Testis (tissue), 2 donors: ENCODE data around the gene IL1RAP.

Source experiments
- POLR2A ChIP-seq: fragments of 450-650 bp; IDR thresholded peaks from one replicate; pipeline ENCODE4 v1.6.1; 2017; ENCODE audit warnings: antibody characterized with exemption, mild to moderate bottlenecking, moderate library complexity
- TF ChIP-seq, protein P1 (sequence below), 3 experiments: fragments of 450-650 bp in 2 of 3; fragments of 200-600 bp in 1 of 3; sonication (generic) in 1 of 3; IDR thresholded peaks; one replicate each; pipeline ENCODE4 v1.5.1; 2016 to 2019; ENCODE audit warnings: antibody characterized with exemption in 3 of 3, mild to moderate bottlenecking in 2 of 3, moderate library complexity in 1 of 3

DNA sequence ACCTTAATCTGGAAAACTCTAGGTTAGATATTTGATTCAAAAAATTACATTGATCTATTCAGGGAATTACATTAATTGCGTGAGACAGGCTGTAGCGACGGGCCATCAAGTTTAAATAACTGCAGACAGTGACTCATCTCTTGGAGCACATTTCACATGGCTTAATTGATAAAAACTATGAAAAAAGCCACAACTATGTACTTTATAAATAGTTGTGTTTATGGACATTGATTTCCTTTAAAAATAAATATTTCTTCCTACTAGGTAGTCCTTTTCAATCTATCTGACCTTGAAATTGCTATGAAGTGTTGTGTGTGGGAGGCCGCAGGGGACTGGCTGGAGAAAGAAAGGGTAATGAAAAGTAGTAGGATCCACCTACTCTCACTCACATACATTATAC, 157.8 kb downstream of the IL1RAP start:
- no peak for TF ChIP-seq POLR2A
- TF ChIP-seq, protein P1, sequence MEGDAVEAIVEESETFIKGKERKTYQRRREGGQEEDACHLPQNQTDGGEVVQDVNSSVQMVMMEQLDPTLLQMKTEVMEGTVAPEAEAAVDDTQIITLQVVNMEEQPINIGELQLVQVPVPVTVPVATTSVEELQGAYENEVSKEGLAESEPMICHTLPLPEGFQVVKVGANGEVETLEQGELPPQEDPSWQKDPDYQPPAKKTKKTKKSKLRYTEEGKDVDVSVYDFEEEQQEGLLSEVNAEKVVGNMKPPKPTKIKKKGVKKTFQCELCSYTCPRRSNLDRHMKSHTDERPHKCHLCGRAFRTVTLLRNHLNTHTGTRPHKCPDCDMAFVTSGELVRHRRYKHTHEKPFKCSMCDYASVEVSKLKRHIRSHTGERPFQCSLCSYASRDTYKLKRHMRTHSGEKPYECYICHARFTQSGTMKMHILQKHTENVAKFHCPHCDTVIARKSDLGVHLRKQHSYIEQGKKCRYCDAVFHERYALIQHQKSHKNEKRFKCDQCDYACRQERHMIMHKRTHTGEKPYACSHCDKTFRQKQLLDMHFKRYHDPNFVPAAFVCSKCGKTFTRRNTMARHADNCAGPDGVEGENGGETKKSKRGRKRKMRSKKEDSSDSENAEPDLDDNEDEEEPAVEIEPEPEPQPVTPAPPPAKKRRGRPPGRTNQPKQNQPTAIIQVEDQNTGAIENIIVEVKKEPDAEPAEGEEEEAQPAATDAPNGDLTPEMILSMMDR (IDR thresholded peaks at IDR 0.05): no peak
